ENCODE data around the gene MTUS2.

DNA sequence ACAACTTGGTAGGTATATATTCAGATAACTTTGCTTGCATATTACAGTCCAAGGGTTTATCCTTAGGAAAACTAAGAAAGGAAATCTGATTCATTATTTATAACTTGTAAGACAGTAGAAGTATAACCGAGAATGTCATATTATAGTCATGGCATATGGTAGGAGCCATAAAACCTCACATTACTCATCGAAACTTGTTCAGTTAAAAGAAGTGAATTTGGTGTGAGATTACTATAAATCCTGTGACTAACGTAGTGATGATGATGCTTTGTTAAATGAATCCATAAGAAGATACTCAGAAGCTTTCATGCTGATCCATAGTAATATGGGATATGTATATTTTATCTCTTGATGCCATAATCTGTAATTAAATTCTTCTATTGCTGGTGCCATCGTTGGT is 57.3 kb downstream of the MTUS2 start:
- no peak for TF ChIP-seq EP300 (IDR thresholded peaks at IDR 0.05)
- TF ChIP-seq CTCF (IDR thresholded peaks at IDR 0.05), result no peak
- TF ChIP-seq POLR2A (IDR thresholded peaks at IDR 0.05), result no peak
- no peak for TF ChIP-seq POLR2AphosphoS5 (IDR thresholded peaks at IDR 0.05)

Data from suprapubic skin (tissue), 4 donors.